ENCODE measurements around the gene CALD1.

Gene CALD1

DNA sequence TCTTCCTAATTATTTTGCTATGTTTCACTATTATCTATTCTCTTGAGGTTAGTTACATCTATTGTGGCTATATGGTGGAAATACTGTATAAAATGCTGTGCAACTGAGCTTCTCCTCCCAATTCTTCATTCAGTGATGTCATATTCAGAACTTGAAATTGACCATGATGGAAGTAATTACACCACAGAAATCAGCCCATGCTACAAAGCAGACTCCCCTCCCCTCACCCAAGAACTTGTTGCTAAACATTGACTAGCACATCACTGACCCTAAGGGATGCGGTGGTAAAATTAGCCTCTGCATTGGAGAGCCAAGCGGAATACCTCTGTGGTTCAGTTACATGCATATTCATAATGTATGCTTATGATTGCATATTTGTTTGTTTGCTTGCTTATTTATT lies 8.8 kb downstream of the CALD1 start:
- no peak for DNase-seq

DNA sequence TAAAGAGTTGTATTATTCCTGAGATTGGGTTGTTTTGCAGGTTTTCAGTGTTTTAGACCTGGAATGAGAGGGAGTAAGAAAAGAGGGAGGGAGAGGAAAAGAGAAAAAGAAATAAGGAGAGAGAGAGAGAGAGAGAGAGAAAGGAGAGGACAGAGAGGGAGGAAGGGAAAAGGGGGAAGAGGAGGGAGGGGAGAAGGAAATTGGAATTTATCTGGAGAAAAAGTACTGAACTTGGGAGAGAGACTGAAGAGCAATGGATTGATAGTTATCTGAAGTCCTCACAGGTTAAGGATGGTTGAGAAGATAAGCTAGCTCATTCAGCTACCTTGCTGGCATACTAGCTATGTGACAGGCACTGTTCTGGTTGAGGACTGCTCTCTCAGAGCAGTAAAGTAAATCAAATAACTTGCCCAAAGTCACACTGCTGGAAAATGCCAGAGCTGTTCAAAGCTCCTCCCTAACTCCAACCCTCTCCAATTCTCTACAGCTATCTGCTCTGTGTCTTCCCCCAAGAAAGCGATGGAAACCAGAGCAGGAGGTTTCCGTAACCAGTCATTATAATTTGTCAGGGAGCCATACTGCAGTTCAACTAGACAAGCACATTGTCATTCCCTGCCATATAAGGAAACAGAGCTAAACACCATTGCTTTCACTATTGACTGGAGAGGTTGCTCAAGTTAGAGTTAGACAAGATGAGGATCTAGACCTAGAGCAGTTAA lies 10.7 kb downstream of the CALD1 start:
- no peak for DNase-seq

DNA sequence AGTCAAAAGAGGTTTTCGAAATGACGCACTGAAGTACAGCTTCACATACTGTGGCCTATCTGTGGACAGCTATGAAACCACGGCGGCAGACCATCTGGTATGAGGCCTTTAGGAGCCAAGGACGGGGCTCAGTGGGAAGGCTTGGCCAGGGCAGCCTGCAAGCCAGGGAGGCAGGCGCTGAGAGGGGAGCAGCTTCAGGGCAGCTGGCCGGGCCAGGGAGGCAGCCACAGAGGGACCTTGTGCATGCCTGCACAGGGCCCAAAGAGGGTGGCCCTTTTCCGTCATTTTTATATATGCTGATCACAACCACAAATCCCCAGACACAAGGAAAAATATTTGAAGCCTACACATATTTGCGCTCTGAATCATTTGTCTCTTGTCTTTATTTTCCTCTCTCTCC lies 13.5 kb downstream of the CALD1 start:
- no peak for DNase-seq

DNA sequence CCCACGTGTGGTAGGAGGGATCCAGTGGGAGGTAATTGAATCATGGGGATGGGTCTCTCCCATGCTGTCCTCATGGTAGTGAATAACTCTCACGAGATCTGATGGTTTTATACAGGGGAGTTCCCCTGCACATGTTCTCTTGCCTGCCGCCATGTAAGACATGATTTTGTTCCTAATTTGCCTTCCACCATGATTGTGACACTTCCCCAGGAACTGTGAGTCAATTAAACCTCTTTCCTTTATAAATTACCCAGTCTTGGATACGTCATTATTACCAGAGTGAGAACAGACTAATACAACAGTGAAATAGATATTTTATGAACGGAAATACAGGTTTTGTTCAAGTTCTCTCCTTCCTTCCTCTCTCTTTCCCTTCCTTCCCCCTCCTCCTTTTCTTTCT lies 15.8 kb downstream of the CALD1 start:
- no peak for DNase-seq

DNA sequence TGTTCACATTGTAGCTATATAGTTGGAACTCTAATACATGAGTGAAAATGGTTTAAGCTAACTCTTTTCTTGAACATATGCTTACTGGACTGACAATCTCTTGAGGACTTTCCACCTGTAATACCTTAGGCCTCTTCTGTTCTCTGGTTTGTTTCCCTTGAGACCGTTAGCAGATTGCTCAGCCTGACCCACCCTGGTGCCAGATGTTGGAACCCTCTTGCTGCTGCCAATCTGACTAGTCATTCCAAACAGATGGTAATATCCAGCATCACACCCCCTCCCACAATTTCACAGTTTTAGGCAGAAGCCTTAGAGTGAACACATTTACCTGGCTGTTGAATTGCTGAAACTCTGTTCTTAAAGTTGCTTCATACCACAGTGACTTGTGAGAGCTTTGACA lies 18.7 kb downstream of the CALD1 start:
- no peak for DNase-seq

DNA sequence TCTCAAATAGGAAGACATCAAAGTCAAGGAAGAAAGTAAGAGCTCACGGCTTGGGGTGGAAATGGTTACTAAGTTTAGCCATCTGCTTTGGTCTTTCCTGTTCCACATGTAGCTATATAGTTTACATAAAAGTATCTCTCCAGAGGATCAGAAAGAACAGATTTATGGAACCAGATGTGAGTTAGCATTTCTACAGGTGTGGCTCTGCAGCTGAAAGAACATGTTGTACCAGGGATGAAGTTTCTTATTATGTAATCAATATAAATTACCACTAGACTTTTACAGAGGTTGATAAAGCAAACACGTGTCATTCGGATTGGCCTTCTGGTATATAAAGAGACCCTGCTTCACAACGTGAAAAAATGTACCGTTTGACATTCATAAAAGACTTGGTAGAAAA lies 19.9 kb downstream of the CALD1 start:
- no peak for DNase-seq

DNA sequence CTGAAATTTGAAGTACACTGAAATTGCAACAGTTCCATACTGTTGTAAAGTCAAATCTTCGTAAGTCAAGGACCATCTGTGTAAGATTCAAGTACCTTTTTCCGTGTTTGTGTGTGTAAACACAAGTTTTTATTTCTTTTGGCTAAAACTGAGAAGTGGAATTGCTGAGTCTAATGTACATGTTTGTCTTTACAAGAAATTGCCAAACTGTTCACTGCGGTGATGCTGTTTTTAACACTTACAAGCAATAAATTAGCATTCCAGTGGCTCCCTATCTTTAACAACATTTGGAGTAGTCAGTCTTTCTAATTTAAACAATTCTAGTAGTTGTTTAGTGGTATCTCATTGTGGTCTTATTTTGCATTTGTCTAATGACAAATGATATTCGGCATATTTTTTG lies 23.3 kb downstream of the CALD1 start:
- DNase-seq, result no peak

DNA sequence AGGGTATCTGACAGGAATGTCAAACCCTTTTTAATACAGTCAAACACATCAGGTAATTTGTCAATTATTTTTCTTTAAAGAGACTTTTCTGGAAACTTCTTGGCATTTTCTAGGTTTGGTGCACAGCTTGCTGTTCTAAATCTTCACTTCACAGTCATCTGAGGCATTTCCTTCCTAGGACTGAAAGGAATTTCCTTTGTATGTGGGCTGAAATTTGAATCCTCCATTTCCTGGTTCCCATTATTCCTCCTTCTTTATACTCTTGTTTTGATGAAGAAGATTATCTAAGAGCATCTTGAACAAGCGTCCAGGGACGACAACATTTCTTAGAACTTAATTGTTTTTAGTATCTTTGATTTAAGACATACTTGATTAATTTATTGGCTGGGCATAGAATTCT lies 24.9 kb downstream of the CALD1 start:
- DNase-seq, result no peak

DNA sequence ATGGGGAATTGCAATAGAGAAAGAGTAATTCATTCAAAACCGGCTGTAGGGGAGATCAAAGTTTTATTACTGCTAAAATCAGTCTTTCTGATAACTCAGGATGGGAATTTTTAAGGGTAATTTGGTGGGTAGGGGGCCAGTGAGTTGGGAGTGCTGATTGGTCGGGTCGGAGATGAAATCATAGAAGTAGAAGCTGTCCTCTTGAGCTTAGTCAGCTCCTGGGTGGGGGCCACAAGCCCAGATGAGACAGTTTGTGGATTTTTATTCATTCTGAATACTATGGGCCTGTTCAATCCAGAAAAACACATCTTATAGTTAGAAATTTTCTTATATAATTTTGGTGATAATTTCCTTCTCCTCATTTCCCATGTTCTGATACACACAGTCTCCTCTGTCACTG lies 25.4 kb downstream of the CALD1 start:
- DNase-seq, result no peak

DNA sequence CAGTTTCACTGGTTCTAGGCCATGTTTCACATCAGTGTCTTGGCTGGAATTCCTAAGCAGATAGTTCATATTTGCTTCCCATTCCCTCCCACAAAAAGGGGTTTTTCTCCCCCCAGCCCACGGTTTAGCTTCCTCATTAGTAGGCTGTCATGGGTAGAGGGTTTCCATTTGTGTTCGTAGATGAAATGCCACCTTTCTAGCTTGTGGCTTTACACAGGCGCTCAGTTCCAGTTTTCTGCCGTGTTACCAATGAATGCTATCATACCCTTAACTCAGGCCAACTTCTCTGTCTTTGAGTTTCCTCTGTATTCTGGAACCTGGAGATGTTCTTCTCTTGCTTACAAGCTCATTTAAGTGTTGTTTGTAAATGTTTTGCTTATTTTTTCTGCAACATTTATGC lies 26.8 kb downstream of the CALD1 start:
- no peak for DNase-seq

DNA sequence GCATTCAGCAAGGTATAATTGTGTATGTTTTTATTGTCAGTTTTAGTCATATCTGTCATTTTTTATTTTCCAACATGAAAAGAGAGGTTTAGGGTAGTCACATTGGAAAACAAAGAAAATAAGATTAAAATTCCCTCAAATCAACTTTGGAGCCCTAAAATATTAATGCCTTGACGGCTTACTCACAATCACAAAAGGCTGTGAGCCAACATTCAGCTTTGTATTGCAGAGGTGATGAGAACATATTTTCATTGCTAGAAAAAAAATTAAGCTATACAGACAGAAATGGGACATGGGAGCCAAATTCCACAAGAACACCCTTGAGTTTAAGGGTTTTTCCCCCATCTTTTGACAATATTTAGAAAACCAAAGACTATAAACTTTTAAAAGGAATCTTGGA lies 30.2 kb downstream of the CALD1 start:
- DNase-seq, result no peak

DNA sequence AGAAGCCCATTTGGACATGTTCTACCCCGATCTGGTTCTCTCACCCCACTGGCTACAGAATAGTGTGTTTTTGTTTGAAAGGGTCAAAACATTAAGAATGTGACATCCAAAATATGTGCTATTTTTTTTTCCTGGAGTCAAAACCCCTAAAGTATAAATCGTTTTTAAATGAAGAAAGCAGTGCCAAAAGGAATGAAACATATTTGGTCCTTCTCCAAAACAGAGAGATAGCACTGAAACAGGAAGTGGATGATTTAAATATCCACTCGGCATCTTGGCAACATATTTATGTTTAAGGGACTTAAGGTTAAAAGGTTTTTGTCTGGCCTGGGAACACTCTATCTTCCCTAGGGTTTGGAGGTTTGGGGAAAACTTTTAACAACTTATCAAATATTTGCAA lies 32.3 kb downstream of the CALD1 start:
- no peak for DNase-seq

DNA sequence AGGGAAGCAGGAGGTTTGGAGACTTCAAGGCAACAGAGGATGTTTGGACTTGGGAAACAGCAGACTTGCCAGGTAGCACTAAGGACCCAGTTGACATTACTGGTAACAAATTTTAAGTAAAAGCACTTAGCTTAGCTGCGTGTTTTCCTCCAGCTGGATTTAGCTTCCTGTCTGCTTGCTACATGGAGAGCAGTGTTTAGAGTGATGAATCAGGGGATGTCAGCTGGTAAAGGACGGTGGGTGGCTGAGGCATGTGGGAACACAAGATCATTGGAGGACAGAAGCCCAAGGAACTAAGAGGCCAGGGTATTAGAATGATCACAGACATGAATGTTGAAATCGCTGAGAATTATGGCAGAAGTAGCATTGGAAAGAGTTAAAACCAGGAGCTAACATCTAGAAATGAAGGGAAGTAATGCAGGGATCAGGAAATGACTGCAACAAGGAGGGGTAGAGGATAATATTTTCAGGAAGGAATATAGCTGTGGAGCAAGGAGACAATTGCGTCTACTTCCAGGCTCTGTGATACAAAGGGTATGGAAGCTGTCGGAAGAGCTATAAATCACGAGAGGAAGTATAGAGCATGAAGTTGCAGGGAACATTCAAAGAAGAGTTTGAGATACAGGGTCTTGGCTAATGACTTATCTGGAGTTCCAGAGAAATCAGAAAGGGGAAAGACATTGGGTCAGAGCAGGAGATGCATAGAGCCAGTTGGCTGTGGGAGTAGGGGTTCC lies 34.4 kb downstream of the CALD1 start:
- DNase-seq, result no peak

DNA sequence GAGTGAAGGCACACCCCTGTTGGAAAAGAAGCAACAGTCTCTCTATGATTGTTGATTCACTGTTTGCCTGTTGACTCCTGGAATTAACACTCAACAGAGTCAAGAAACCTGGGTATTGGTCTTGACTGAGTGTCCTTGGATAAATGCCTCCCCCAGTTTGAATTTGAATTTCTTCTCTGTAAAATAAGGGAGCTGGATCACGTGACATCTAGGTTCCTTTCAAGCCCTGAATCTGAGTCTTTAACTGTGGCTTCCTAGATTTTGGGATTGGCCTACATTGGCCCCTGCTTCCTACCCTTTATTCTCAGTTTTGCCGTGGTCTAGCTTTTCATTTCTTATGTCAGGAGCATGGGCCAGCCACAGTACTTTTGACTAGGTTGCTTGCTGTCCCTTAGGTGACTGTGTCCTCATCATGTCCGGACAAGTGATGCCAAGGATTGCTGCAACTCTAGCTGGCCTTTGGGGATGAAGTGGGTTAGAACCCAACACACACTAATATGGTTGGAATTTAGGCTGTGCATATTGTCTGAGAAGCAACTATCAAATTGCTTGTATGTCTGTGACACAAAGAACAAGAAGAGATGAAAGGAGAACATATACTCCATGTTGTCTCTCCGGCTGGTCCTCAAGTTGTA lies 35.4 kb downstream of the CALD1 start:
- no peak for DNase-seq

DNA sequence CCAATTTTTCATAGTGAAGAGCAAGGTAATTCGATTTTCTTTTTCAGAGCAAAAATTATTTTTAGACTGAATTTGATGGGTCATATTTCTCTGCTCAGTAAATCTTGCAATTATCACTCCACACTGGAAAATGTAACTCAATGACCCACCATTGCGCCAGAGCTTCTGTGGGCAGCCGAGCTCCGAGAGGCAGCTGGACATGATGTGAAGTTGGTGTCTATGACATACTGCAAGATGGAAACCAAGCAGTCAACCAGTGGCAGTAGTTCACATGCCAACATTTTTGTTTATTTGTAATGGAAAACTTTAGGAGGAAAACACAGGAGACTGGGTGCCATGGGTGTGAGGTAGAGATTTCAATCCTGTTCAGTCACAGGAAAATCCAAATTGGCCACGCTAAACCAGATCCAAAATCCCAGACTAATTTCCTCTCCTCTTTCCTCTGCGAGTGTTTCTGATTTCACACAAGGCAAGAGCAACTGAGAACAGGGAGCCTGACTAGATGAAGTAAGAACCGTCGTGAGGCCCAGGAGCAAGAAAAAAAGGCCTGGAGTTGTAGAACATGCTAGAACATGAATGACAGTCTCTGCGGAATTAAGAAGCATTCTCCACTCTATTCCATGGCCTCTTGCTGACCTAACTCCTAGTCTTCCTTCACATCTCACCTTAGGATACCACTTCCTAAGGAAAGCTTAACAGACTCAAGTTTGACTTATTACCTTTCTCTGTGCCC lies 39.3 kb downstream of the CALD1 start:
- no peak for DNase-seq

DNA sequence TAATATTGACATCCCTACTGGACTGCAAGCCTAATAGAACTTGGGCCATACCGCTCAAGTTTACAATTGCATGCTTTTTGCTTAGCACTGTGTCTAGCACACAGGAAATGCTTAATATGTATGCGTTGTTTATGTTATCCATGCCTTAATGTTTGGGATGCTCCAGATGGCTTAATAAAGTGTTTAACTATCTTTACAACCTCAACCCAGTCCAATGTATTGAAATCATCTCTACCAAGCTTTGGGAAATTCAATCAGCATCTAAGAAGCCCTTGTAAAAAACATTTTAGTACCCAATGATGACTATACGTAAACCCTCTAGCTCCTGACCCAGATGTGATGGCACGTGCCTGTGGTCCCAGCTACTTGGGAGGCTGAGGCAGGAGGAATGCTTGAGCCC lies 40.0 kb downstream of the CALD1 start:
- no peak for DNase-seq

DNA sequence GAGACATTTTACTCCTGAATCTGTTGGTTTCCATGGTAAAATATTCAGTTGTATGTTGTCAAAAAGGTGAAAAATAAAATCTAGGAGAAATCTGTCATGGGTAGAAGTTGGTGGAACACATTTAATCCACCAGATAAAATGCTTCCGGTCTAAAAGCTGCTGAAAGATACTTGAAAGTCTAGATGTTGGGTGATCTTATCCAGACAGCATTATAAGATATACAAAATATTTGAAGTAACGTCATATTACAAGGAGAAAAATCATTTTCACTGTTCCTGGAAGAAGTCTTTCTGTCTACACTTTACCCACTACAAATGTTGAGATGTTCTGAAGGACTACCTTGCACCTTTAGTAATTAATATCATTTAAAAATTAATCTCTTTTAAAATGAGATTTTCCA lies 40.9 kb downstream of the CALD1 start:
- no peak for DNase-seq

DNA sequence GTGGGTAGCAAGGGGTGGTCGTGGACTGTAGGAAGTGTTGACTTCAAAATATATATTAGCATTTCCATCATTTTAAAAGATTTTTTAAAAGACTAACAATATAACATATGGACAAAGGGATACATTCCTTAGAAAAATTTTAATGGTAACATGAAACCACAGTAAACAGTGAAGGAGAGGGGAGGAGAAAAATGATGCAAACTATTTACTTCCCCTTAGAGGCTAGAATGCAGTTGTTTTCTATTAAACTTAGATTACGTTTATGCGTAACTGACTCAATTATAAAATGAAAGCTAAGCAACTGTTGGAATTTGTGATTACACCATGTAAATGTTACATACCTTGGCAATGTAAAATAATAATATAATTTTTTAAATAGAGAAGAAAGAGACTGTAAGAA lies 41.3 kb downstream of the CALD1 start:
- no peak for DNase-seq

DNA sequence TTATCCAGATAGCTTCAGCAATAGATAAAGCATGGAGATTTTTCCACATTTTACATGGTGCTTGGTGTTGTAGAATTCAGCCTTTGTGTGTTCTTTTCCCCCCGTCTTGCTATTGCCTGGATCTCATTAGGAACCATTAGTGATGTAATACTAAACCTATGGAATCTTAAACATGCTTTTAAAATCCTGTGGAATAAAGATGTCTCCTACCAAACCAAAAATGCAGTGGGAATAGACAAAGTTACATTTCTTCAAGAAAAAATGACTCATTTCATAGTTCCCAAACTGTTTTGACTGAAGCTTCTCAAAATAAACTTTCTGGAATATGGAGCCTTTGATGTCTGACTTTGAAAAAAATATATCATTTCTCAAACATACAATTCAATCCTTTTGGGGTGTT lies 44.0 kb downstream of the CALD1 start:
- DNase-seq, result no peak

DNA sequence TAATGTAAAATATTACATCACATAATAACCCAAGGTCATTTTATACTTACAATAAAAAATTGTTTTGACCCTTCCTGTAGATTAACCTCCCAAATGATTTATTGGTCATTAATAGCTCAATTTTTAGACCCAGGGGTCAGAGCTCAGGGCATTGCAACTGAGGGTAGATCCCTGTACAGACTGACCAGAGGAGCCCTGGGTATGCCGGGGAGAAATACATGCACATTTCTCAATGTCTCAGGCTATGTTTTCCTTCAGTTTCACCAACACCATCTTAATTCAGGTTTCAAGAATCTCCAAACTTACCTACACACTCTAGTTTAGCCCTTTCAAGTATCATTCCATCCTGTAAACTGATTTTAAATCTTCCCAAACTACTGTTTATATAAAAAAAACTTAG lies 46.2 kb downstream of the CALD1 start:
- no peak for DNase-seq

DNA sequence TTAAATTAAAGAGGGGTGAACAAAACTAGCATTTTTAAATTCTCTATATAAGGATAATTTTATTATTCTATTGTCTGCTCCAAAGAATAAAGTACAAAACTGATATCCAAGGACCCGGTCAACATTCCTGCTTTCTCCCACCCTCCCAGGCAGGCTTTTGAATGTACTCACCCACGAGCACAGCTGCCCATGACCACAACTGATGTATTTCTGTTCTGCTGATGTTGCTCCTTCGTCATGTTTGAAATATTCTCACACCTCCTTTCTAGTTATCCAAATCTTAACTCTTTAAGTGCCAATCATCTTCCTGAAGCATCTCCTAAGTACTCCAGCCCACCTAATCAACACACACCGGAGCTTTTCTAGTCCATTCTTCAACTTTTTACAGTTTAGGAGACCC lies 46.7 kb downstream of the CALD1 start:
- DNase-seq, result no peak

DNA sequence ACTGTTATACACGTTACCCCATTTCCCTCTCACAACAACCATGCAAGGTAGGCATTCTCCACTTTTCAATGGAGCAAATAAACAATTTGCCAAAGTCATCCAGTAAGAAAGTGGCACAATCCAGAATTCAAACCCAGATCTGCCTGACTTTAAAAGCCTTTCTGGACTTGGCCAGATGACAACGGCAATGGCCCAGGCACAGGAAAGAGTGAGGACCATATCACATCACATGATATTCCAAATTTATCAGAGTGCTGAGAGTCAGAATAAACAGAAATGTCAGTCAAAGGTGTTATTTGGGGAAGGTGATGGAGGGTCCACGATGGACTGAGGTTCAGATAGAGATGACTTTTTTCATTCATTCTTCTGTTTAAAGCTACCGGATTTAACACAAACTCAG lies 48.0 kb downstream of the CALD1 start:
- DNase-seq, result no peak

DNA sequence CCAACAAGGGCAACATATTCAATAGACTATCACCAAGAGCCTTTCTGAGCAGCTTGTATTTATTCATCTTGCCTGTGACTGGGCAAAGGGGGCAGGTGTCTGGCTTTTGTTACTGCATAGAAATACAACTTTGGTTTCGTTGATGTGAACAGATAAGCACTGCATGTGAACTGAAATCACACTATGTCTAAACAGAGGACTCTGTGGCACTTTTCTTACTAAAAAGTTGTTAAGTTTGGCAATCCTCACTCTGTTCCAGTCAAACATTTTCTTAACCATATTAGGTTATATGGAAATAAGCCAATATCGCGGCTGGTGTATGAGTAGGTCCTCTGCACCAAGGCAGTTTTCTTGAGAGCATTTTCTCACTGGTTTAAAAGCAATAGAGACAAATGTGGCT lies 48.5 kb downstream of the CALD1 start:
- no peak for DNase-seq

DNA sequence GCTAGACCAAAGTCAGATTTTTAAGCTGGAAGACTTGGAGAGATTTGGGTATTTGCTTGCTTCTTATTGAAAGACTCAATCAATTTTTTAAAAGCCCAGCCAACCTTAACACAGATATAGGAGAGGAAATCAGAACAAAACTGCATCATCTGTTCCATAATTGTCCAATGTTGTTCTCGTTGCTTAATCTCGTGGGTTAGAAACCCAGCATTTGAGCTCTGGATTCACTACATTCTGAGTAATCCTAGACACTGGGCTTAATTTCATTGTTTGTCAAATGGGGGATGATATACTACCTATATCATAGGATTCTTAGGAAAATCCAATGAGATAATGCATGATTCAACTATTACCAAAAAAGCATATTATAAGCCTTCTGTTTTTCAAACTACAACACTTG lies 48.9 kb downstream of the CALD1 start:
- DNase-seq, result no peak

All from COR-L47 (cell line).